Measurements from ENCODE around the gene TACC2. TPM values are rescaled to one million over a fixed set of nuclear protein-coding genes. Genes with fewer than 3 reads are reported as not detected.

Gene TACC2
- total RNA-seq, 1 donor from 2014 or later = 22.0 TPM

DNA sequence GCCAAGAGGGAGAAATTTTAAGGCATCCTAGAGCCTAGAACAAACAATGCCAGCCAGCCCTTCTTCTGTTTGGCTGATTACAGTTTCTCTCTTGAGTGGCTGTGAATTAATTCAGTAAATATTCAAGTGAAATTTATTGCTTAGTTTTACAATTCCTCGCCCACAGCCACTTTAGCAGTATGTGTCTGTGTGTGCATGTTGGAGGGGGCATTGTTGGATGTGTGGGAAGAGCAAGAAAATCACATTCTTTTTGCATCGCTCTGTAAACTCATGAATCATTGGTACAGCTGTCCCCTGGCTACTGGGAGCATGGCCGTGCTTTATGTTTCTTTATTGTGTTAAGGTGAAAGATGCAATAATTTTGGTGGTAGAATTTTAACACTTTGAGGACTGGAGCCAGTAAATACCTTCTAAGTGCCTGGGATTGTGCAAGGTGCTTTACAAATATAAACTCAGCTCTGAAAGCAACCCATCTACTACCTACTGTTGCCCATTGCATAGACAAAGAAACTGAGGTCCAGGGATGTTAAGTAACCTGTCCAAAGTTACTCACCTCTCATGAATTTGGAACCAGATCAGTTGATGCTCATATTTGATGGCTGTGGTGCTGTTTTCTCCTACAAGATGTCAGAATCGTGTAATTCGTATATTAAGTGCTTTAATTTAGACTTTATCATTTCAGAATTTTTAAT is 192.2 kb downstream of the TACC2 start:
- no peaks in the 10 kb centered on the region for H3K36me3 Mint-ChIP-seq (ENCODE audit: low read depth, unreplicated experiment)
- Histone ChIP-seq H3K27me3 (ENCODE audit: insufficient read depth, low read length) (no peaks in the 10 kb centered on the region), H3K9me3 (ENCODE audit: insufficient read depth, low read depth, low read length) (no peaks in the 10 kb centered on the region), H3K9ac (ENCODE audit: low read length) (no peak overlapping the region), H3K4me2 (ENCODE audit: low read length) (peak overlapping the region; percentile 53), H3K4me3 (ENCODE audit: insufficient read depth, low read depth, low read length) (no peak overlapping the region), H3K36me3 (ENCODE audit: insufficient read depth, low read length) (no peaks in the 10 kb centered on the region), H3K27ac (ENCODE audit: low read depth, low read length) (peak overlapping the region; percentile 11), H3K79me2 (ENCODE audit: insufficient read depth, low read length) (peaks cover 27% of the 10 kb centered on the region), H3K4me1 (ENCODE audit: insufficient read depth, low read length) (peaks cover 31% of the 10 kb centered on the region), H4K20me1 (ENCODE audit: insufficient read depth, low read length) (peaks cover 24% of the 10 kb centered on the region), H2AFZ (ENCODE audit: low read depth, low read length) (no peak overlapping the region)
- peaks cover 29% of the 10 kb centered on the region for H3K4me1 Mint-ChIP-seq (ENCODE audit: low read depth, unreplicated experiment)
- DNase-seq (ENCODE audit: low read depth) = peak; percentile 67
- TF ChIP-seq, protein P1, sequence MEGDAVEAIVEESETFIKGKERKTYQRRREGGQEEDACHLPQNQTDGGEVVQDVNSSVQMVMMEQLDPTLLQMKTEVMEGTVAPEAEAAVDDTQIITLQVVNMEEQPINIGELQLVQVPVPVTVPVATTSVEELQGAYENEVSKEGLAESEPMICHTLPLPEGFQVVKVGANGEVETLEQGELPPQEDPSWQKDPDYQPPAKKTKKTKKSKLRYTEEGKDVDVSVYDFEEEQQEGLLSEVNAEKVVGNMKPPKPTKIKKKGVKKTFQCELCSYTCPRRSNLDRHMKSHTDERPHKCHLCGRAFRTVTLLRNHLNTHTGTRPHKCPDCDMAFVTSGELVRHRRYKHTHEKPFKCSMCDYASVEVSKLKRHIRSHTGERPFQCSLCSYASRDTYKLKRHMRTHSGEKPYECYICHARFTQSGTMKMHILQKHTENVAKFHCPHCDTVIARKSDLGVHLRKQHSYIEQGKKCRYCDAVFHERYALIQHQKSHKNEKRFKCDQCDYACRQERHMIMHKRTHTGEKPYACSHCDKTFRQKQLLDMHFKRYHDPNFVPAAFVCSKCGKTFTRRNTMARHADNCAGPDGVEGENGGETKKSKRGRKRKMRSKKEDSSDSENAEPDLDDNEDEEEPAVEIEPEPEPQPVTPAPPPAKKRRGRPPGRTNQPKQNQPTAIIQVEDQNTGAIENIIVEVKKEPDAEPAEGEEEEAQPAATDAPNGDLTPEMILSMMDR (IDR thresholded peaks at IDR 0.05; ENCODE audit: insufficient read depth, low read depth, low read length) = no peak
- no peak for TF ChIP-seq EZH2 (IDR thresholded peaks at IDR 0.05; ENCODE audit: insufficient read depth, low read length)
- peak overlapping the region; percentile 23 for H3K27ac Mint-ChIP-seq (ENCODE audit: unreplicated experiment)
- no peak for FAIRE-seq
- H3K9me3 Mint-ChIP-seq (ENCODE audit: unreplicated experiment) = no peaks in the 10 kb centered on the region
- H3K27me3 Mint-ChIP-seq (ENCODE audit: low read depth, unreplicated experiment) = no peaks in the 10 kb centered on the region
- H3K4me3 Mint-ChIP-seq (ENCODE audit: unreplicated experiment) = no peak overlapping the region

GRCh38 chr10:122181876-122182275 is 192.9 kb downstream of the TACC2 start:
- Mint-ChIP-seq H3K27ac (ENCODE audit: unreplicated experiment) (no peak overlapping the region), H3K9me3 (ENCODE audit: unreplicated experiment) (no peaks in the 10 kb centered on the region), H3K4me3 (ENCODE audit: unreplicated experiment) (no peak overlapping the region), H3K27me3 (ENCODE audit: low read depth, unreplicated experiment) (no peaks in the 10 kb centered on the region), H3K36me3 (ENCODE audit: low read depth, unreplicated experiment) (no peaks in the 10 kb centered on the region), H3K4me1 (ENCODE audit: low read depth, unreplicated experiment) (peaks cover 22% of the 10 kb centered on the region)
- H3K4me1 ChIP-seq (ENCODE audit: insufficient read depth, low read length) = peaks cover 26% of the 10 kb centered on the region
- no peak overlapping the region for H3K4me3 ChIP-seq (ENCODE audit: insufficient read depth, low read depth, low read length)
- TF ChIP-seq, protein P1 (IDR thresholded peaks at IDR 0.05; ENCODE audit: insufficient read depth, low read depth, low read length) = no peak
- no peak for TF ChIP-seq EZH2 (IDR thresholded peaks at IDR 0.05; ENCODE audit: insufficient read depth, low read length)
- H3K79me2 ChIP-seq (ENCODE audit: insufficient read depth, low read length) = peaks cover 27% of the 10 kb centered on the region
- no peak overlapping the region for H2AFZ ChIP-seq (ENCODE audit: low read depth, low read length)
- H3K36me3 ChIP-seq (ENCODE audit: insufficient read depth, low read length) = no peaks in the 10 kb centered on the region
- H4K20me1 ChIP-seq (ENCODE audit: insufficient read depth, low read length) = peaks cover 20% of the 10 kb centered on the region
- no peak for DNase-seq (ENCODE audit: low read depth)
- H3K27me3 ChIP-seq (ENCODE audit: insufficient read depth, low read length) = no peaks in the 10 kb centered on the region
- peak overlapping the region; percentile 11 for H3K27ac ChIP-seq (ENCODE audit: low read depth, low read length)
- peak overlapping the region; percentile 53 for H3K4me2 ChIP-seq (ENCODE audit: low read length)
- peak overlapping the region; percentile 7 for H3K9ac ChIP-seq (ENCODE audit: low read length)
- H3K9me3 ChIP-seq (ENCODE audit: insufficient read depth, low read depth, low read length) = no peaks in the 10 kb centered on the region
- no peak for FAIRE-seq

DNA sequence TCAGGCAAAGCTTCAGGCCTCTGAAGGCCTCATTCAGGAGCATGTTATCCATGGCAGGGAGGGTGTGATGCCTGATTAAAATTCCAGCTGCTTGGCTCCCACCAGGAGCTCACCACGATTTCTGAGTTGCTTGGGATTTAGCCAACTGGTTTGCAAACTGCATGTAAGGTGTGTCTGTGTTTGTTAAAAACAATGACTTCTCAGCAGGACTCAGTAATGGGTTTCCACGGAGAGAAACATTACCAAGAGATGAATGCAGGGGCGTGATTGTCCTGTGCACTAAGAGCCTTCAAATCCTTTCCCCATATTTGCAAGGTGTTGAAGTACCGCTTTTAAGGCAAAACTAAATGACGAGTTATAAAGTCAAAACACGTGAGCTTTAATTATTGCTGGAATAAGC is 193.3 kb downstream of the TACC2 start:
- Mint-ChIP-seq H3K4me1 (ENCODE audit: low read depth, unreplicated experiment) (peaks cover 22% of the 10 kb centered on the region), H3K9me3 (ENCODE audit: unreplicated experiment) (no peaks in the 10 kb centered on the region), H3K27me3 (ENCODE audit: low read depth, unreplicated experiment) (no peaks in the 10 kb centered on the region), H3K4me3 (ENCODE audit: unreplicated experiment) (no peak overlapping the region), H3K27ac (ENCODE audit: unreplicated experiment) (no peak overlapping the region), H3K36me3 (ENCODE audit: low read depth, unreplicated experiment) (no peaks in the 10 kb centered on the region)
- Histone ChIP-seq H3K36me3 (ENCODE audit: insufficient read depth, low read length) (no peaks in the 10 kb centered on the region), H3K9me3 (ENCODE audit: insufficient read depth, low read depth, low read length) (no peaks in the 10 kb centered on the region), H3K4me3 (ENCODE audit: insufficient read depth, low read depth, low read length) (no peak overlapping the region), H3K79me2 (ENCODE audit: insufficient read depth, low read length) (peaks cover 26% of the 10 kb centered on the region), H3K27ac (ENCODE audit: low read depth, low read length) (peak overlapping the region; percentile 51), H3K27me3 (ENCODE audit: insufficient read depth, low read length) (no peaks in the 10 kb centered on the region), H3K4me1 (ENCODE audit: insufficient read depth, low read length) (peaks cover 27% of the 10 kb centered on the region), H3K9ac (ENCODE audit: low read length) (peak overlapping the region; percentile 7), H4K20me1 (ENCODE audit: insufficient read depth, low read length) (peaks cover 19% of the 10 kb centered on the region), H3K4me2 (ENCODE audit: low read length) (peak overlapping the region; percentile 53), H2AFZ (ENCODE audit: low read depth, low read length) (no peak overlapping the region)
- FAIRE-seq (no peak), DNase-seq (ENCODE audit: low read depth) (no peak)
- TF ChIP-seq, protein P1 (IDR thresholded peaks at IDR 0.05; ENCODE audit: insufficient read depth, low read depth, low read length) = no peak
- TF ChIP-seq EZH2 (IDR thresholded peaks at IDR 0.05; ENCODE audit: insufficient read depth, low read length) = no peak

Measured in astrocyte (in vitro differentiated cells and primary cell).